NCI-H774 (cell line): Measurements from ENCODE around the gene PRKCA.
"Not testable (repeated sequence)": the region's sequence is repeated elsewhere in the genome, so short reads cannot be mapped to it uniquely, and the experiment has no call there.

Experiments
- DNase-seq: peaks from one replicate; lab custom pipeline; 2025; lab: John Stamatoyannopoulos, UW

Gene PRKCA

DNA sequence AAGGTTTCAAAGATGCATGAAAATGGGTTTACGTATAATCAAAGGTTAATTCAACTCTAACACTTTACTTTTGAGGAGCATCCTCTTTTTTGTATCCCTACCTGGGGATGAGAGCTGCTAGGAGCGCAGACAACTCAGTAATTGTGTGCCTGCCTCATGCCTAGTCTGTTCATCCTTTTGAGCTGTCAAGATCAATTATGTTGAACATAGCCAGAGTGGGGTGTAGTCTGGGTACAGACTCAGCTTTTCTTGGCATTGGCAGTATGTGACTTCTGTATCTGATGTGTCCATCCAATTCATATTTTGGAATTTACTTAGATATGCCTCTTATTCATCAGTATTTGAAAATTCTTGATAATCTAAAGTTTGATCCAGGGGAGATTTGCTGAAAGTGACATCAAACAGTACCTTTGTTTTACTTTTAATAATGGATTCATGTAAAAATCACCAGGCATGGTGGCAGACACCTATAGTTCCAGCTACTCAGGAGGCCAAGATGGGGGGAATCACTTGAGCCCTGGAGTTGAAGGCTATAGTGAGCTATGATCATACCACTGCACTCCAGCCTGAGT, 24.1 kb downstream of the PRKCA start:
- DNase-seq = no peak

DNA sequence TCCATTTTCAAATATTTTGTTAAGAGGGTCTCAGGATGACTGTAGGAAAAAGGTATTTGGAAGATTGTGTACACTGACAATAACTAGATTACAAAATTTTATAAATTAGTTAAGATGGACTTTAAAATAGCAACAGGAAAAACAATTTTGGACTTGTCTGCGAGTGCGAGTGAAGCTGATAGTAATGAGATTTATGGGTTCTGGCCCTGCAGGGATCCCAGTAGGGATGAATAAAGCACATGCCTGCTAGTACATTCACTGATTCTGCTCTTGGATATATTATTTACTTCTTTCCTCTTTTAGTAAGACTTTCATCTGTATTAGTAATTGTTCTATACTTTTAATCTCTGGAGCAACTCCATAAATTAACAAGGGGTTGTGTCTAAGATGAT, 28.2 kb downstream of the PRKCA start:
- DNase-seq = no peak

- no peak for DNase-seq
Measured at GRCh38 chr17:66331038-66331816, 28.8 kb downstream of the PRKCA start.

GRCh38 chr17:66335797-66336196, 33.4 kb downstream of the PRKCA start:
- DNase-seq = no peak

DNA sequence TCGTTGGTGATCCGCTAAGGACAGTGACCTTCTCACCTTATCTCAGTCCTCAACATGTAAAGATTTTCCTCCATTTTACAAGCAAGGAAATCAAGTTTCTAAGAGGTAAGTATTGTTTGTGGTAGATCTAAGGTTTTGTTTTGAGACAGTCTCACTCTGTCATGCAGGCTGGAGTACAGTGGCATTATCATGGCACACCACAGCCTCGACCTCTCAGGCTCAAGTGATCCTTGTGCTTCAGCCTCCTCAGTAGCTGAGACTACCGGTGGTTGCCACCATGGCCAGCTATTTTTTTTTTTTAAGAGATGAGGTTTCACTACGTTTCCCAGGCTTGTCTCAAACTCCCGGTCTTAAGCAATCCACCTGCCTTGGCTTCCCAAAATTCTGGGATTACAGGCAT, 34.9 kb downstream of the PRKCA start:
- DNase-seq = no peak

- DNase-seq = no peak
Measured at GRCh38 chr17:66337866-66338485, 35.6 kb downstream of the PRKCA start.

DNA sequence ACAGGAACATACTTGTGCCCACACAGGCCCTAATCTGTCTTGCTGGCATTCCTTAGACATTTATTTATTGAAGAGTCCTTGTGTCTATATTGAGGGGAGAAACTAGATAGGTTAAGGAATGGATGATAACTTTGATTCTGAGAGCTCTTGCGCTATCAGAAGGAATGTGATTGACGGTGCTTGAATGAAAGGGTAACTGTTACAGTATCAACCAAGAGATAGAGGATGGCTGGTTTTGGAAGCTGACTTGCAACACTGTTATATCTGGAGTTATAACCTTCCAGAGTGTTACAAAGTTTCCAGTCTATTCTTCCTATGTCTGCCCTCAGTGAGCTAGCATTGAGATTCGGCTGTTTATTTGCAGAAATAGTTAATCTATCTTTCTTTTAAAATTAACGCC, 36.5 kb downstream of the PRKCA start:
- no peak for DNase-seq

DNA sequence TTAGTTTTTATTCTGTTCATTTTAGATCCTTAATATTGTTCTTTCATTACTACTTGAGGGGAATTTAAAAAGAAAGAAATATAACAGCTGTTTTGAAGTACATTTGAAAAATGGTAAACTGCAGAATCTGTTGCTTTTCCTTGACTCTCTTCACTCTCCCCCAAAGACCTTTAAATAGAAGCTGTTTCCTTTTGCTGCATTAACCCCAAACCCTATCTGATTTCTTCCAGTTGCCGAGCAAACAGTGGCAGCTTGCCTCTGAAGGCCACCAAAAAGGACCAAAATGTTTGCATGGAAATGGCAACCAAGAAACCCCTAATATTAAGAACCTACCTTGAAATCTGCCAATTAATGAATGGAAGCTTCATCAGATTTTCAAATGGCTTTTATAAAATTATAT, 37.1 kb downstream of the PRKCA start:
- no peak for DNase-seq

GRCh38 chr17:66340720-66341119, 38.3 kb downstream of the PRKCA start:
- DNase-seq = no peak

- DNase-seq = no peak
Measured at GRCh38 chr17:66341462-66341861, 39.0 kb downstream of the PRKCA start.

DNA sequence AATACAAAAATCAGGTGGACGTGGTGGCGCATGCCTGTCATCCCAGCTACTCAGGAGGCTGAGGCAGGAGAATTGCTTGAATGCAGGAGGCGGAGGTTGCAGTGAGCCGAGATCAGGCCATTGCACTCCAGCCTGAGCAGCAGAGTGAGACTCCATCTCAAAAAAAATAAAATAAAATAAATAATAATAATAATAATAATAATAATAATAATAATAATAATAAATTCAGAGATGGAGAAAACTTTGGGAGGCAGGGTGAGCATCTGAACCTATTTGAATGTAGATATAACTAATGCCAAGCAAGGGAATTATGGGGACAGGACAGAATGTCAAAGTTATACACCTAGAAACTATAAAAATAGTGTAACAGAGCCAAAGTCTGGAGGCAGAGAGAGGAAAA, 39.9 kb downstream of the PRKCA start:
- not testable (repeated sequence) for DNase-seq

DNA sequence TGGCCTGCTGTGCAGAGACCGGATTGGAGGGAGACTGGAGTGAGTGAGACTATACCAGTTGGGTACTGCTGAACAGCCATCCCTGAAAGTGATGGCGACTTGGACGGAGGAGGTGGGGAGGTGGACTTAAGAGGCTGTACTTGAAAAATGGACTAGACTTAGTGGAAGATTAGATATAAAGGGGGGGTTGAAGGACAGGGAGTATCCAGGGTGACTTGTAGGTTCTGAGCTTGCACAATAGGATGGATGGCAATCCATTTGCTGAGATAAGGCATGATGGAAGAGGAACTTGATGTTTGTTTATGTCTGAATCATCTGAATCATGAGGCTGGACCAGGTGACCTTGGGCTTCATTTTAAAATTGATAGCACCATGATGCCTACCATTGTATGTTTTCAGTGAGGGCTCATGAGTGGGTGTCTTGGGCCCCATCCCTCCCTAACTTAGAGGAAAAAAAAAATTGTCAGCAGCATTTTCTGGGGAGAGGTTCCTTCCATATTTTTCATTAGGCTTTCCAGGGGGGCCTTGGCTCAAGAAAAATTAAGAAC, 41.2 kb downstream of the PRKCA start:
- DNase-seq = no peak

DNA sequence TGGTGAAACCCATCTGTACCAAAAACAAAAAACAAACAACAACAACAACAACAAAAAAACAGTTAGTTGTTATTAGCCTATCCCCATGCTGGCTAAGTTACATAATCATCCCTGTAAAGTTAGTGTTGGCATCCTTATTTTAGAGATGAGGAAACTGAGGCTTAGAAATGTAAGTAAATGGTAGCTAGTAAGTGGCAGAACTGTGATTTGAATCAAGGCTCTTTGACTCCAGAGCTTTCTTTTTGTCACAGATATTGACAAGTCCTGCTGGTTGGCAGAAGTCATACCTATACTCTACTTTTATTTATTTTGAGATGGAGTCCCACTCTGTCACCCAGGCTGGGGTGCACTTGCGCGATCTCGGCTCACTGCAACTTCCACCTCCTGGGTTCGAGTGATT, 42.1 kb downstream of the PRKCA start:
- DNase-seq = no peak

DNA sequence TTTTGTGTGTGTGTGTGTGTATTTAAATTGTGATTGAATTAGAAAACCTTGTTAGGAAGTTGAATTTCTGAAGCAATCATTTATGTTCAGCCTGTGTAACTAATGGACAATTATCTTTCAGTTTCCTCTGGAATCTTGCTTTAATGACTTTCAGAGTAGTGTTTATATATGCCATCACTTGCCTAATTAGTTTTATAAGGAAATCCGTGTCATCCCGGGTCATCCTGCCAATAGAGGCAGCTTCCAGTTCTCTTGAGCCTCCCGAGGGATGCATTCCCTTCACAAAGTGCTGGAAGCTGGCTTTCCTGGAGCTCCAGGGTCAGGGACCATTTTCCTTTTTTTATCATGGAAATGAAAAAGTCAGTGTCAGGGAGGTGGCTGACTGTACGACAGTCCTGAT, 42.9 kb downstream of the PRKCA start:
- no peak for DNase-seq

DNA sequence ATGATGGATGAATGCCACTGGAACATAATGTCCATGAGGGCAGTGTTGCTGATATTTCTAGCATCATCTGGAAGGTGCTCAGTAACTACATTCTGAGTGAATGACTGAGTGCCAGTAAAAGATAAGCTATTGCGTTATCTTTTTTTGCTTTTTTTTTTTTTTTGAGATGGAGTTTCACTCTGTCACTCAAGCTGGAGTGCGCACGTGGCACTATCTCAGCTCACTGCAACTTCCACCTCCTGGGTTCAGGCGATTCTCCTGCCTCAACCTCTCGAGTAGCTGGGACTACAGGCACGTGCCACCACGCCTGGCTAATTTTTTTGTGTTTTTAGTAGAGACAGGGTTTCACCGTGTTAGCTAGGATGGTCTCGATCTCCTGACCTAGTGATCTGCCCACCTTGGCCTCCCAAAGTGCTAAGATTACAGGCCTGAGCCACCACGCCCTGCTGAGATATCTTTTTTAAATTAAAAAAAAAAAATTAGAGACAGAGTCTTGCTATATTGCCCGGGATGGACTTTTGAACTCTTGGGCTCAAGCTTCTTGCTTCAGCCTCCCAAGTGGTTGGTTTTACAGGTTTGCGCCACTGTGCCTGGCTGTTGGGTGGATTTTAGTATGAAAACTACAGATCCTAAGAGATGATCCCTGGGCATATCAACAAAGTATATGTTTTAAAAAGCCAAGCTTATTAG, 43.7 kb downstream of the PRKCA start:
- DNase-seq = not testable (repeated sequence)

GRCh38 chr17:66347661-66348514, 45.5 kb downstream of the PRKCA start:
- no peak for DNase-seq

GRCh38 chr17:66348584-66349165, 46.3 kb downstream of the PRKCA start:
- peak; percentile 48 for DNase-seq

DNA sequence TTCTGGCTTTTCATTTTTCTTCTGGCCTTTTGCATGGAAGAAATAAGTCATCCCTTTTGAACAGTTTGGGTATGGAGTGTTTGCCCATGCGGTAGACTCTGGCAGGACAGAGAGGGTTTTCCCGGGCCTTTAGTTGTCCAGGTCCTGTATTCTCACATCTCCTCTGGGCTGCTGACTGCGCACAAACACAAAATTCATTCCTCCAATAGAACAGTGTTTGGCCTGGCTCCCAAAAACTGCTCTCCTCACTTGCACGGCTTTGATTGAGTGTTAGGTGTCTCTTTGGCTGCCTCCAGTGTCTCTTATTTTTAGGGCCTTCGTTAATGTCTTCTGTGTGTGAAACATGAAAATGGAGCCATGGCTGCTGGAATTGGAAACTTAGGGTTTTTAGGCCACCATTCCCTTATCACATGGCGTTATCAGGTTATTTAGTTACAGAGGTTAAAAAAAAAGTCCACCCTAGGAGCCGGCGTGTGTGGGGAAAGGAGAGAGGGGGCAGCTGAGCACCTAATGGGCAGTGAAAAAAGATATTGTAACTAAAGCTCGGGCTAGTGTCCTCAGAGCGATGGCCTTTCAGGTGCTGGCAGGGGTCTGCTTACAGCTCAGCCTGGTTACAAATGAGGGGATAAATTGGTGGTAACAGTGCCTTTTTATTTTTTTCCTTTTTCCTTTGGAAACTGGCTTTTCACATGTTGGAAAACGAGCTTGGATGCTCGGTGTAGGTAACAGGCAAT, 47.3 kb downstream of the PRKCA start:
- DNase-seq = no peak

GRCh38 chr17:66350576-66350975, 48.2 kb downstream of the PRKCA start:
- not testable (repeated sequence) for DNase-seq

DNA sequence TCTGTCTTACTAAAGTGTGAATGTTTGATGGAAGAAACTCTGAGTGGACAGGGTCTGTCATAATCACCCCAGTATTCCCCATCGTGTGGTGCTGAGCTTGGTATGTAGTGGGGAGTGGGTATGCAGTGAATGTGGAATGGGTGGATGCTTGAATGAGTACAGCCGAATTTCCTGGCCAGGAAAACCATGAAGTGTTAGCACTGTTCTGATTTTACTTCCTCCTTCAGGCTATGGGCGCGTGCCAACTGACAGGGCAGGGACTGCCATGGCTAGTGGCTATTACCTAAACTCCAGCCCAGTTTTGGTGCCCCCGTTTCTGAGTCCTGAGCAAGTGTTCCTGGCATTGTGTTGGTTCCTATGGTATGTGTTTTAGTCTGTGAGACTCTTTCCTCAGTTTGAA, 48.6 kb downstream of the PRKCA start:
- DNase-seq = no peak

- DNase-seq = no peak
Measured at GRCh38 chr17:66351701-66352100, 49.3 kb downstream of the PRKCA start.
